Astrocyte (in vitro differentiated cells and primary cell): Measurements from ENCODE around the gene CMPK1. TPM values are rescaled to one million over a fixed set of nuclear protein-coding genes. Genes with fewer than 3 reads are reported as not detected.

ENCODE experiments used
- DNase-seq: peaks from one replicate; pipeline ENCODE4 v3.0.0-alpha.2; 2010; ENCODE audit warnings: low read depth
- FAIRE-seq: peaks from 2 replicates; lab custom pipeline; 2011; peaks lifted over from hg19 to GRCh38; lab: Jason Lieb, UNC
- H2AFZ ChIP-seq: 2 replicates; pipeline ENCODE4 v1.6.0; 2012; ENCODE audit warnings: low read depth, low read length, inconsistent platforms
- H3K27ac ChIP-seq: 2 replicates; pipeline ENCODE4 v1.5.1; 2011; ENCODE audit warnings: low read depth, low read length, inconsistent platforms
- H3K27me3 ChIP-seq: 2 replicates; pipeline ENCODE4 v1.6.0; 2011; ENCODE audit warnings: low read length, inconsistent platforms; ENCODE audit not compliant: insufficient read depth
- H3K36me3 ChIP-seq: 2 replicates; pipeline ENCODE4 v1.5.1; 2011; ENCODE audit warnings: low read length, inconsistent platforms; ENCODE audit not compliant: insufficient read depth
- H3K4me1 ChIP-seq: 2 replicates; pipeline ENCODE4 v1.5.1; 2011; ENCODE audit warnings: low read length, inconsistent platforms; ENCODE audit not compliant: insufficient read depth
- H3K4me2 ChIP-seq: 2 replicates; pipeline ENCODE4 v1.6.0; 2012; ENCODE audit warnings: low read length, inconsistent platforms
- H3K4me3 ChIP-seq: 2 replicates; pipeline ENCODE4 v1.5.1; 2011; ENCODE audit warnings: low read depth, mild to moderate bottlenecking, low read length, inconsistent platforms; ENCODE audit not compliant: insufficient read depth
- H3K79me2 ChIP-seq: 2 replicates; pipeline ENCODE4 v1.6.0; 2012; ENCODE audit warnings: mild to moderate bottlenecking, low read length, inconsistent platforms; ENCODE audit not compliant: insufficient read depth
- H3K9ac ChIP-seq: 2 replicates; pipeline ENCODE4 v1.6.0; 2012; ENCODE audit warnings: mild to moderate bottlenecking, low read length, inconsistent platforms
- H3K9me3 ChIP-seq: 2 replicates; pipeline ENCODE4 v1.5.1; 2012; ENCODE audit warnings: low read depth, mild to moderate bottlenecking, low read length, inconsistent platforms; ENCODE audit not compliant: insufficient read depth
- H4K20me1 ChIP-seq: 2 replicates; pipeline ENCODE4 v1.6.0; 2012; ENCODE audit warnings: low read length, inconsistent platforms; ENCODE audit not compliant: insufficient read depth
- H3K27ac Mint-ChIP-seq: one replicate; pipeline ENCODE4 v1.8.0; 2021; ENCODE audit warnings: mild to moderate bottlenecking, mixed read lengths; ENCODE audit not compliant: unreplicated experiment
- H3K27me3 Mint-ChIP-seq: one replicate; pipeline ENCODE4 v1.8.0; 2021; ENCODE audit warnings: low read depth, mixed read lengths; ENCODE audit not compliant: unreplicated experiment
- H3K36me3 Mint-ChIP-seq: one replicate; pipeline ENCODE4 v1.8.0; 2021; ENCODE audit warnings: low read depth, mixed read lengths; ENCODE audit not compliant: unreplicated experiment
- H3K4me1 Mint-ChIP-seq: one replicate; pipeline ENCODE4 v1.8.0; 2021; ENCODE audit warnings: low read depth, mixed read lengths; ENCODE audit not compliant: unreplicated experiment
- H3K4me3 Mint-ChIP-seq: one replicate; pipeline ENCODE4 v1.8.0; 2021; ENCODE audit warnings: mild to moderate bottlenecking, moderate library complexity, mixed read lengths; ENCODE audit not compliant: unreplicated experiment
- H3K9me3 Mint-ChIP-seq: one replicate; pipeline ENCODE4 v1.8.0; 2021; ENCODE audit warnings: mild to moderate bottlenecking, mixed read lengths; ENCODE audit not compliant: unreplicated experiment
- CTCF ChIP-seq: IDR thresholded peaks from 2 replicates; pipeline ENCODE4 v1.5.1; 2011; ENCODE audit warnings: low read depth, mild to moderate bottlenecking, inconsistent platforms, low read length, moderate library complexity; ENCODE audit not compliant: insufficient read depth
- EZH2 ChIP-seq: IDR thresholded peaks from 2 replicates; pipeline ENCODE4 v1.6.1; 2012; ENCODE audit warnings: mild to moderate bottlenecking, low read length, inconsistent platforms; ENCODE audit not compliant: insufficient read depth
- total RNA-seq: library from RNA; stranded (reverse); gene quantifications from 2 replicates; pipeline ENCODE4 v1.2.1, GENCODE V29; 2021

Gene CMPK1
- total RNA-seq, 1 donor from 2014 or later, result 136 TPM

GRCh38 chr1:47331875-47332274 lies 1.7 kb upstream of the CMPK1 start:
- Mint-ChIP-seq H3K27me3 (no peaks in the 10 kb centered on the region), H3K4me3 (no peak overlapping the region)

DNA sequence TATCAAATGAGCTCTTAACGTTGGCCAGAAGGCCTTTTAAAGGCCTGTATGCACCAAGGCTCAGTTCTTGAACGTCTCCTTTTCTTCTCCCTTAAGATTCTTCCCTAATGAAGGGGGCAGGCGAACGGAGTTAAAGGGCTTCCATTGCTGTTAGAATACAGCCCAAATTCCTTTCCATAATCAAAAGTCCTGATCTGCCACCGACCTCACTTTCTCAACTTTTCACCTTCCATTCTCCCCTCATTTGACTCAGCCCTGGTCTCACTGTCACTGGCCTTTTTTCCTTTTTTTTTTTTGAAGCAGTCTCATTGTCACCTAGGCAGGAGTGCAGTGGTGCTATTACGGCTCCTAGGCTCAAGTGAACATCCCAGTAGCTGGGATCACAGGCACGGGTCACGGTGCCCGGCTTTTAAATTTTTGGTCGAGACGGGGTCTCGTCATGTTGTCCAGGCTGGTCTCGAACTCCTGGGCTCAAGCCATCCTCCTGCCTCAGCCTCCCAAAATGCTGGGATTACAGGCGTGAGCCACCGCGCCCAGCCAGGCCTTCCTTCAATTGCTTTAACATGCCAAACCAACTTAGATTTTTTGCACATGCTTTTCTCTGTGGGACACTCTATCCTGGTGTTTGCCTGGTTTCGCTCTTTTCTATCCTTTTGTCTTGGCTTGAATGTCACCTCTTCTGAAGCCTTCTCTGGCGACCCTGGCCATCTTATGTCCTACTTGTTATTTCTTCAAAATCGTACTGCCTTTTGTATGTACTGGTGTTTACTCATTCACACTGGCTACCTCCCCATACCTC lies 612 bp upstream of the CMPK1 start:
- H3K4me3 ChIP-seq, result peak overlapping the region; percentile 98
- peak overlapping the region; percentile 73 for H3K27ac ChIP-seq
- peaks cover 3% of the 10 kb centered on the region for H3K4me1 Mint-ChIP-seq
- H3K9me3 Mint-ChIP-seq, result no peaks in the 10 kb centered on the region
- no peaks in the 10 kb centered on the region for H3K9me3 ChIP-seq
- H4K20me1 ChIP-seq, result peaks cover 16% of the 10 kb centered on the region
- FAIRE-seq (no peak), DNase-seq (no peak)
- peaks cover 13% of the 10 kb centered on the region for H3K4me1 ChIP-seq
- no peak overlapping the region for H3K27ac Mint-ChIP-seq
- H3K79me2 ChIP-seq, result peaks cover 39% of the 10 kb centered on the region
- no peaks in the 10 kb centered on the region for H3K36me3 ChIP-seq
- H3K4me3 Mint-ChIP-seq, result no peak overlapping the region
- peak overlapping the region; percentile 89 for H3K4me2 ChIP-seq
- no peaks in the 10 kb centered on the region for H3K27me3 Mint-ChIP-seq
- peak overlapping the region; percentile 82 for H2AFZ ChIP-seq
- H3K27me3 ChIP-seq, result no peaks in the 10 kb centered on the region
- H3K9ac ChIP-seq, result peak overlapping the region; percentile 95
- no peaks in the 10 kb centered on the region for H3K36me3 Mint-ChIP-seq
- no peak for TF ChIP-seq CTCF
- TF ChIP-seq EZH2, result no peak

More at GRCh38 chr1:47331875-47332274, 1.7 kb upstream of the CMPK1 start:
- H3K27ac ChIP-seq, result no peak overlapping the region
- FAIRE-seq, result no peak
- DNase-seq, result no peak
- no peaks in the 10 kb centered on the region for H3K27me3 ChIP-seq
- H3K36me3 ChIP-seq, result no peaks in the 10 kb centered on the region
- H3K9me3 ChIP-seq, result no peaks in the 10 kb centered on the region
- no peak overlapping the region for H3K27ac Mint-ChIP-seq
- H4K20me1 ChIP-seq, result peaks cover 9% of the 10 kb centered on the region
- H3K79me2 ChIP-seq, result peaks cover 28% of the 10 kb centered on the region
- peaks cover 3% of the 10 kb centered on the region for H3K4me1 Mint-ChIP-seq
- H3K4me3 ChIP-seq, result no peak overlapping the region
- H3K9me3 Mint-ChIP-seq, result no peaks in the 10 kb centered on the region
- TF ChIP-seq CTCF (no peak), EZH2 (no peak)
- H3K4me1 ChIP-seq, result peaks cover 13% of the 10 kb centered on the region
- no peak overlapping the region for H2AFZ ChIP-seq
- H3K9ac ChIP-seq, result no peak overlapping the region
- no peak overlapping the region for H3K4me2 ChIP-seq
- no peaks in the 10 kb centered on the region for H3K36me3 Mint-ChIP-seq
